Esophagus squamous epithelium (tissue), 4 donors: Measurements from ENCODE around the gene FAM193B.

ENCODE experiments used
- POLR2A ChIP-seq, 4 donors: fragments of 450-650 bp; IDR thresholded peaks; one replicate each; pipeline ENCODE4 v1.6.1; 2017; ENCODE audit warnings: antibody characterized with exemption in 4 of 4, mild to moderate bottlenecking in 4 of 4, moderate library complexity in 3 of 4
- TF ChIP-seq, protein P1 (sequence below), 6 experiments: fragments of 450-650 bp in 4 of 6; fragments of 200-600 bp in 2 of 6; sonication (generic) in 2 of 6; IDR thresholded peaks; one replicate each; pipeline ENCODE4 v1.5.1; 2016 to 2019; ENCODE audit warnings: antibody characterized with exemption in 6 of 6, mild to moderate bottlenecking in 4 of 6, moderate library complexity in 4 of 6

DNA sequence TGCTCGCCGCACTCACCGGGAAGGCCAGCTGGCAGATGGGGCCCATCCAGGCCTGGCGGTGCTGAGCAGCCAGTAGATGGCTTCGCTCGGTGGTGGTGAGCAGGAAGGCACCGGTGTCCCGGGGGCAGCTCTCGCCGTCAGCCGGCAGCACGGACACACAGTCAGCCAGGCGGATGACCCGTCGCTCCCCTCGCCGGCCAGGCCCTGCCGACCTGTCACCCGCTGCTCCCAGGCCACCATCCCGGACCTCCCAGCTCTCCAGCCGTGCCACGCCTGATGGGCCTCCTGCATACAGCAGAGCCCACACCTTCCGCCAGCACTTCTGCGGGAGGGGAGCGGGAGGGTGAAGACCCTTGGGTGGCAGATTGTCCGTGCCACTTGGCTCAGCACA is 46.1 kb downstream of the FAM193B start:
- TF ChIP-seq, protein P1, sequence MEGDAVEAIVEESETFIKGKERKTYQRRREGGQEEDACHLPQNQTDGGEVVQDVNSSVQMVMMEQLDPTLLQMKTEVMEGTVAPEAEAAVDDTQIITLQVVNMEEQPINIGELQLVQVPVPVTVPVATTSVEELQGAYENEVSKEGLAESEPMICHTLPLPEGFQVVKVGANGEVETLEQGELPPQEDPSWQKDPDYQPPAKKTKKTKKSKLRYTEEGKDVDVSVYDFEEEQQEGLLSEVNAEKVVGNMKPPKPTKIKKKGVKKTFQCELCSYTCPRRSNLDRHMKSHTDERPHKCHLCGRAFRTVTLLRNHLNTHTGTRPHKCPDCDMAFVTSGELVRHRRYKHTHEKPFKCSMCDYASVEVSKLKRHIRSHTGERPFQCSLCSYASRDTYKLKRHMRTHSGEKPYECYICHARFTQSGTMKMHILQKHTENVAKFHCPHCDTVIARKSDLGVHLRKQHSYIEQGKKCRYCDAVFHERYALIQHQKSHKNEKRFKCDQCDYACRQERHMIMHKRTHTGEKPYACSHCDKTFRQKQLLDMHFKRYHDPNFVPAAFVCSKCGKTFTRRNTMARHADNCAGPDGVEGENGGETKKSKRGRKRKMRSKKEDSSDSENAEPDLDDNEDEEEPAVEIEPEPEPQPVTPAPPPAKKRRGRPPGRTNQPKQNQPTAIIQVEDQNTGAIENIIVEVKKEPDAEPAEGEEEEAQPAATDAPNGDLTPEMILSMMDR (IDR thresholded peaks at IDR 0.05) = no peak
- TF ChIP-seq POLR2A (IDR thresholded peaks at IDR 0.05) = no peak
